Loucy (cell line): ENCODE results near the gene CDC14A.

Experiments used
- CTCF ChIP-seq: fragments of 200-600 bp; sonication (generic); conservative IDR thresholded peaks from 2 replicates; pipeline ENCODE4 v1.5.1; 2014; ENCODE audit warnings: mild to moderate bottlenecking, antibody characterized with exemption, low read length
- EZH2phosphoT487 ChIP-seq: fragments of 200-600 bp; IDR thresholded peaks from 2 replicates; pipeline ENCODE4 v1.6.1; 2018; ENCODE audit warnings: antibody characterized with exemption, mild to moderate bottlenecking, moderate library complexity, borderline replicate concordance

DNA sequence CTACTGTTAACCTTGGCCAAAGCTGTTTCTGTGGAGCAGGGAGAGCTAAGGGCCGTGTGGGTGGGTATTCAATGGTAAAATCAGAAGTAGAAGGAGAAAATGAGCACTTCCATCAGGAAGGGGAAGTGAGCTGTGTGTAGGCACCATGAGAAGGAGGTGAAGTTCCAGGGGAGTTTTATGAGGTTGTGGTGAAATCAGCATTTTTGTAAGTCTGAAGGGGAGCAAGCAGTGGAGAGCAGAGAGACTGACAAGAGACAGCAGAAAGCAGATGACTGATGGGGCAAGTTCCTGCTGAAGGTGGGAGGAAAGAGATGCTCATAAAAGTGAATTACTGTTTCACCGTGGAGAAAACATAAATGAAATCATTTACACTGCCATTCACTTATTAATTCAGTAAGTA, 183.0 kb downstream of the CDC14A start:
- TF ChIP-seq CTCF (no peak), EZH2phosphoT487 (no peak)
